ENCODE results near the gene DYRK1A.

DNA sequence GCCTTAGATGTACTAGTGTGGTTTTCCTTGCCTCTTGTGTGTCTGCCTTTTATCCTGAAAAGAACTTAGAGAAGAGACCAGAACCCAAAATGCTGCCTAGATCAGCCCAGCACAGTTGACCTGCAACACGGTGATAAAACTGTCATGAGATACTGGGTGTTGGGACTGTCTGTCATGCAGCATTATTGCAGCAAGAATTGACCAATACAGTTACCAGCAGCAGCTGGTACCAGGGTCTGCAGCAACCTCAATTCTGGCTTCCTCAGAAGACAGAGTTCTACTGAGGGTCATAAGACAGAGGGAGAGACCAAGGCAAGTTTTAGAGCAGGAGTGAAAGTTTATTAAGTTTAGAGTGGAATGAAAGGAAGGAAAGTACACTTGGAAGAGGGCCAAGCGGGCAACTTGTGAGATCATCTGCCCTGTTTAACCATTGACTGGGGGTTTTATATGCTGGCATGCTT is 182.0 kb downstream of the DYRK1A start:
- TF ChIP-seq EZH2 (optimal IDR thresholded peaks at IDR 0.05; ENCODE audit: low read depth, low read length) (no peak), EZH2phosphoT487 (IDR thresholded peaks at IDR 0.05; ENCODE audit: low read length) (no peak)
- TF ChIP-seq, protein P1, sequence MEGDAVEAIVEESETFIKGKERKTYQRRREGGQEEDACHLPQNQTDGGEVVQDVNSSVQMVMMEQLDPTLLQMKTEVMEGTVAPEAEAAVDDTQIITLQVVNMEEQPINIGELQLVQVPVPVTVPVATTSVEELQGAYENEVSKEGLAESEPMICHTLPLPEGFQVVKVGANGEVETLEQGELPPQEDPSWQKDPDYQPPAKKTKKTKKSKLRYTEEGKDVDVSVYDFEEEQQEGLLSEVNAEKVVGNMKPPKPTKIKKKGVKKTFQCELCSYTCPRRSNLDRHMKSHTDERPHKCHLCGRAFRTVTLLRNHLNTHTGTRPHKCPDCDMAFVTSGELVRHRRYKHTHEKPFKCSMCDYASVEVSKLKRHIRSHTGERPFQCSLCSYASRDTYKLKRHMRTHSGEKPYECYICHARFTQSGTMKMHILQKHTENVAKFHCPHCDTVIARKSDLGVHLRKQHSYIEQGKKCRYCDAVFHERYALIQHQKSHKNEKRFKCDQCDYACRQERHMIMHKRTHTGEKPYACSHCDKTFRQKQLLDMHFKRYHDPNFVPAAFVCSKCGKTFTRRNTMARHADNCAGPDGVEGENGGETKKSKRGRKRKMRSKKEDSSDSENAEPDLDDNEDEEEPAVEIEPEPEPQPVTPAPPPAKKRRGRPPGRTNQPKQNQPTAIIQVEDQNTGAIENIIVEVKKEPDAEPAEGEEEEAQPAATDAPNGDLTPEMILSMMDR (IDR thresholded peaks at IDR 0.05; ENCODE audit: low read length): no peak

Data from MM.1S (cell line).